Type B pancreatic cell (in vitro differentiated cells): ENCODE measurements around the gene ATP5F1A. TPM values are rescaled to one million over a fixed set of nuclear protein-coding genes. Genes with fewer than 3 reads are reported as not detected.

Experiments
- DNase-seq: peaks from one replicate; pipeline ENCODE4 v3.0.0; 2021; ENCODE audit warnings: mixed read lengths; ENCODE audit not compliant: unreplicated experiment; ENCODE audit errors: extremely low spot score
- H3K27ac Mint-ChIP-seq: 2 replicates; pipeline ENCODE4 v1.8.0; 2021; ENCODE audit warnings: mild to moderate bottlenecking, mixed read lengths
- H3K27me3 Mint-ChIP-seq: 2 replicates; pipeline ENCODE4 v1.8.0; 2021; ENCODE audit warnings: mixed read lengths
- H3K36me3 Mint-ChIP-seq: 2 replicates; pipeline ENCODE4 v1.8.0; 2021; ENCODE audit warnings: mixed read lengths
- H3K4me1 Mint-ChIP-seq: one replicate; pipeline ENCODE4 v1.8.0; 2021; ENCODE audit warnings: mixed read lengths; ENCODE audit not compliant: unreplicated experiment
- H3K4me3 Mint-ChIP-seq: 2 replicates; pipeline ENCODE4 v1.8.0; 2021; ENCODE audit warnings: mild to moderate bottlenecking, mixed read lengths
- H3K9me3 Mint-ChIP-seq: 2 replicates; pipeline ENCODE4 v1.8.0; 2021; ENCODE audit warnings: mixed read lengths
- CTCF ChIP-seq: fragments of 200-600 bp; sonication (generic); conservative IDR thresholded peaks from 2 replicates; pipeline ENCODE4 v1.5.0; 2021; ENCODE audit warnings: antibody characterized with exemption, mild to moderate bottlenecking
- total RNA-seq: library from RNA; stranded (reverse); gene quantifications from 2 replicates; pipeline ENCODE4 v1.2.1, GENCODE V29; 2021; ENCODE audit warnings: low replicate concordance

The ATP5F1A gene
- total RNA-seq, 1 donor from 2014 or later = 526 TPM

DNA sequence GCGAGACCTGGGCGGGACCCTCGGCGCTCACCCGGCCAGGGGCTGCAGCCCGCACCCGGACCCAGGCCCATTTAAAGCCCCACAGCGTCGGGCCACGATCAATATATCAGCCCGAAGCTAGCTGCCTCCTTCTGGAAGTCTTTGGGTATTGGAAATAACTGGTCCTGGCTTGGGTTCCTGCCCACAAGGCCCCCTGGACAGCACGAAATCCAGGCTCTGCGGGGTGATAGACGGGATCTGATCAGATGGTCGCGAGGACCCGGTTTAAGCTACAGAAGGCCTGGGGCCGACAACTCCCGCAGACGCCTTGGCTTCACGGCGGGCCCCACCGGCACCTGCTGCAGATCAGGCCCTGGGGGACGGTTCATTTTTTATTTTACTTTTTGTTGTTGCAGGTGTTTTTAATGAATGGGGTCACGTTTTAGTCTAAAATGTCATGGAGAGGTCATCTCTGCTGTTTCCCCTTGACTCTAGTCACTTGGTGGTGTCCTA, 25.7 kb downstream of the ATP5F1A start:
- Mint-ChIP-seq H3K4me1 (peaks cover 17% of the 10 kb centered on the region), H3K27ac (no peak overlapping the region), H3K36me3 (no peaks in the 10 kb centered on the region), H3K27me3 (peaks cover 2% of the 10 kb centered on the region), H3K4me3 (peak overlapping the region; percentile 88), H3K9me3 (no peaks in the 10 kb centered on the region)
- peak; percentile 33 for TF ChIP-seq CTCF
- DNase-seq = no peak

GRCh38 chr18:46071653-46072375, 26.3 kb downstream of the ATP5F1A start, which contains the start of gene PSTPIP2:
Gene PSTPIP2, minus strand, starts transcription at chr18:46072260. Its CDS starts 72 bp downstream, at chr18:46072188.
- Mint-ChIP-seq H3K27me3 (peaks cover 2% of the 10 kb centered on the region), H3K9me3 (no peaks in the 10 kb centered on the region), H3K4me1 (peaks cover 17% of the 10 kb centered on the region), H3K27ac (peak within 1 kb of the TSS; percentile 58), H3K4me3 (peak within 1 kb of the TSS; percentile 88), H3K36me3 (no peaks in the 10 kb centered on the region)
- peak; percentile 82 for DNase-seq
- TF ChIP-seq CTCF = no peak

GRCh38 chr18:46070815-46071652, 27.1 kb downstream of the ATP5F1A start:
- TF ChIP-seq CTCF = no peak
- no peaks in the 10 kb centered on the region for H3K36me3 Mint-ChIP-seq
- peak overlapping the region; percentile 73 for H3K4me3 Mint-ChIP-seq
- H3K9me3 Mint-ChIP-seq = no peaks in the 10 kb centered on the region
- H3K27me3 Mint-ChIP-seq = peaks cover 2% of the 10 kb centered on the region
- DNase-seq = peak; percentile 57
- peak overlapping the region; percentile 58 for H3K27ac Mint-ChIP-seq
- H3K4me1 Mint-ChIP-seq = peaks cover 17% of the 10 kb centered on the region

DNA sequence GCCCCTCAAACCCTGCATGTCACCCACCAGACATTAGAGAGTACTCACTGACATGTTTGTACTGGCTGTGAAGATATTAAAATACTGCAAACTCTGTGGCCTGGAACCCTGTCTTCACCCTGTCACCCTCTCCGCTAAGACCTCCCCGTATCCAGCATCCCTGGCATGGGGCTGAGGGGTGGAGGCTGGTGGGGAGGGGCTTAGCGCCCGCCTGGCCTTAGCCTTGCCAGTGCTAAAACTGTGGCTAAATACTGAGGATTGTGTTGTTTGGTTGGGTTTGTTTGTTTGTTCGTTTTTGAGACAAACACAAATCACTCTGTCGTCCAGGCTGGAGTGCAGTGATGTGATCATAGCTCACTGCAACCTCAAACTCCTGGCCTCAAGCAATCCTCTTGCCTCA, 27.9 kb downstream of the ATP5F1A start:
- peak overlapping the region; percentile 73 for H3K4me3 Mint-ChIP-seq
- no peak for DNase-seq
- no peak for TF ChIP-seq CTCF
- H3K36me3 Mint-ChIP-seq = no peaks in the 10 kb centered on the region
- H3K27me3 Mint-ChIP-seq = peaks cover 2% of the 10 kb centered on the region
- no peaks in the 10 kb centered on the region for H3K9me3 Mint-ChIP-seq
- H3K4me1 Mint-ChIP-seq = peaks cover 17% of the 10 kb centered on the region
- peak overlapping the region; percentile 58 for H3K27ac Mint-ChIP-seq

- Mint-ChIP-seq H3K27me3 (peaks cover 2% of the 10 kb centered on the region), H3K27ac (peak overlapping the region; percentile 1), H3K9me3 (no peaks in the 10 kb centered on the region), H3K4me3 (peak overlapping the region; percentile 4), H3K4me1 (peaks cover 17% of the 10 kb centered on the region), H3K36me3 (no peaks in the 10 kb centered on the region)
- TF ChIP-seq CTCF = no peak
- DNase-seq = no peak
Observed at GRCh38 chr18:46069524-46069923, 28.6 kb downstream of the ATP5F1A start.
